NOMO-1 (cell line): ENCODE measurements around the gene TDP2.
"Not testable (repeated sequence)": the region's sequence is repeated elsewhere in the genome, so short reads cannot be mapped to it uniquely, and the experiment has no call there.

Experiments
- DNase-seq, 2 experiments: peaks; one replicate each; lab custom pipeline; 2025; ENCODE audit not compliant: unreplicated experiment in 2 of 2; lab: John Stamatoyannopoulos, UW

Gene TDP2

DNA sequence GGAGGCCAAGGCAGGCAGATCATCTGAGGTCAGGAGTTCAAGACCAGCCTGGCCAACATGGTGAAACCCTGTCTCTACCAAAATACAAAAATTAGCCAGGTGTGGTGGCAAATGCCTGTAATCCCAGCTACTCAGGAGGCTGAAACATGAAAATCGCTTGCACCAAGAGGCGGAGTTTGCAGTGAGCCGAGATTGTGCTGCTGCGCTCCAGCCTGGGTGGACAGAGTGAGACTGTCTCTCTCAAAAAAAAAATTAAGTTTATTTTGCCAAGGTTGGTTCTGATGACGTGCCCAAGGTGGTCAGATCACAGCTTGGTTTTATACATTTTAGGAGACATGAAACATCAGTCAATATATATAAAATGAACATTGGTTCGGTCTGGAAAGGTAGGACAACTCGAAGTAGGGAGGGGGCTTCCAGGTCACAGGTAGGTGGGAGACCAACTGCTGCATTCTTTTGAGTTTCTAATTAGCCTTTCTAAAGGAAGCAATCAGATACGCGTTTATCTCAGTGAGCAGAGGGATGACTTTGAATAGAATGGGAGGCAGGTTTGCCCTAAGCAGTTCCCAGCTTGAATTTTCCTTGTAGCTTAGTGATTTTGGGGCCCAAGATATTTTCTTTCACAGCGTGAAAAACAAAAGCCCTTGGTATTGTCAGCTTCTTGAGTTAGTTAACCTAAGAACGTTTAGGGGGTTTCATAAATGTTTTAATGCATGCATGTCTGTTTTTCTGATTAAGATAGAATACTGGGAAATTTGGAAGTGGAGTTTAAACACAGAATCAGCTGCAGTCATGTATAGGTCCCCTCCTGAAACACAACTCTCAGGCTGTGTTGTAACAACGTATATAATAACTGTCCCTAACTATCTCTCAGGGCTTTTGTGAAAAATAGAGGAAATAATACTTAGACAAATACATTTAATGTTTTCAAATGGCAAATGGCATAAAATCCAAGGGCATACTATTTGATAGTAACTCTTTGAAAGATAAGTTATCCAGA lies 16.9 kb upstream of the TDP2 start:
- no peak for DNase-seq

DNA sequence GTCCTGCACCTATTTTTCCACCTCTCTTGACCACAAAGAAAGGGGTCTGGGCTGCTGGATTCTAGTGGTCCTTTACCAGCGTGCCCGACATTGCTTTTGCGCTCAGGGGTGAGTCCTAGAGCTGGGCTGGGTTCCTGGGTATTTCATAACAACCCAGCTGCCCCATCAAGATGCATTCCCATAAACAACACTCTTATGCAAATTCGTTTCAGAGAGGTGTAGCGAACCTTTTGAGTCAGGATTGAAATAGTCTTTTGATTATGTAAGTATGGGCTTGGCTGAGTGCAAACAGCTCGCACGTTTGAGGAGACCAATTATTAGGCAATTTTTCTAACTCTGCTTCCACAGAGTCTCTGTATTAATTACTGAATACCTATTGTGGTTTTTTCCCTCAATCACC lies 13.9 kb upstream of the TDP2 start:
- DNase-seq, result no peak

DNA sequence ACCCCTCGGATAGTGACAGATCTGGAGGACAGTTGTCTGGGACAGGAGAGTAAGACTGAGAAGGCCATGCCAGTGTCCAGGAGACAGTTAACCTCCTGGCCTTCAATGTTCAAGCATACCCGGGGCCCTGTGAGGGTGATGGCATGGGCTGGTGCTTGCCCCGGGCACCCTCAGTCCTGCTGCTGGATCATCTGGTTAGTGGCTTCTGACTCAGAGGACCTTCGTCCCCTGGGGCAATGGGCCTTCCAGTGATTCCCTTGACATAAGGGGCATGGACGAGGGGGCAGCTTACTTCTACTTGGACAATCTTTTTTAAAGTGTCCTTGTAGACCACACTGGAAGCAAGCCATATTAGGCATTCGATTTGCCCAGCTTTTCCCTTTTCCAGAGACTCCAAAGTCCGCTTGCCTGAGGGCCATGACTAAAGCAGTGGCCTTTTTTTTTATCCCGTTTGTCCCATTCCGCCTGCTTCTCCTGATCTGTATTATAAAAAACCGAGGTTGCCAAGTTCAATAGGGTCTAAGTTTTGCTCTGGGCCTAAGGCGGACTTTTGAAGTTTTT lies 12.2 kb upstream of the TDP2 start:
- DNase-seq, result not testable (repeated sequence)

DNA sequence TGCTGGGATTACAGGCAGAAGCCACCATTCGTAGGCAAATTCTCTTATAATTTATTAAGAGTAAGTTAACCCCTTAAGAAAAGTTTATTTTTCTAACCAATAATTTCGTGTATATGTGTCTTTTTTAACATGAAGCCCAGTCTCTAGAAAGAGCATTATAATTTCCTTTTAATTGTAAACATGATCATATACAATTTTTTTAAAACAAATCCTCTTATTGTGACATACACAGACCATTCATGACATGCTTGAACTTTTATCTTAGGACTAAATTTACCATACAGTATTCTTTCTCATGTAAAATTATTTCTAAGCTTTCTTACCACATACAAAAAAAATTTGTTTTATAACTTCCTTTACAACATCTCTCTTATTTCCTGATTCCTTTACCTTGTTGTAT lies 6.9 kb upstream of the TDP2 start:
- no peak for DNase-seq

DNA sequence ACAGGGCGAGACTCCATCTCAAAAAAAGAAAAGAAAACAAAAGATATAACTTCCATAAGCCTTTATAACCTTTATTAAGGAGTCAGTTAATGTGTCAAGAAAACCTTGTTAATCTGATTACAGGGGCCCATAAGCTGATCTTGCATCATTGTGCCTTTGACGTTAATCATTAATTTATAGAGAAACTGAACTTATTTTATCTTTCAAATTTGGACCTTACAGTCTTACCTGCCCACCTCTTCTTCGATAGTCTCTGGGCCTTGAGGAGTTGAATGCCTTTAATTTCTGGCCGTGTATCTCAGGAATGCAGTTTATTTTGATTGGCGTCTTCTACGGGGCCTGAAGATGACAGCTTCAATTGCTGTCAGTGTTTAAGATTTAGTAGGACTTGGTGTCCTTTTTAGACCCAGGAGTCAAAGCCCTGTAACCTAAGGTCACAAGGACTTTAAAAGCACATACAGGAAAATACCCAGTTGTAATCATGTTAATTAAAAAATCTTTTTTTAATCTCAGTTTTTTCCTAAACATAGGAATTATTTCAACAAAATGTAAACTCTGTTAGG lies 6.0 kb upstream of the TDP2 start:
- DNase-seq, result no peak

DNA sequence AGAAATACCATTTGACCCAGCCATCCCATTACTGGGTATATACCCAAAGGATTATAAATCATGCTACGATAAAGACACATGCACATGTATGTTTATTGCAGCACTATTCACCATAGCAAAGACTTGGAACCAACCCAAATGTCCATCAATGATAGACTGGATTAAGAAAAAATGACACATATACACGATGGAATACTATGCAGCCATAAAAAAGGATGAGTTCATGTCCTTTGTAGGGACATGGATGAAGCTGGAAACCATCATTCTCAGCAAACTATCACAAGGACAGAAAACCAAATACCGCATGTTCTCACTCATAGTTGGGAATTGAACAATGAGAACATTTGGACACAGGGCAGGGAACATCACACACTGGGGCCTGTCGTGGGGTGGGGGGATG lies 4.4 kb upstream of the TDP2 start:
- DNase-seq, result not testable (repeated sequence)

DNA sequence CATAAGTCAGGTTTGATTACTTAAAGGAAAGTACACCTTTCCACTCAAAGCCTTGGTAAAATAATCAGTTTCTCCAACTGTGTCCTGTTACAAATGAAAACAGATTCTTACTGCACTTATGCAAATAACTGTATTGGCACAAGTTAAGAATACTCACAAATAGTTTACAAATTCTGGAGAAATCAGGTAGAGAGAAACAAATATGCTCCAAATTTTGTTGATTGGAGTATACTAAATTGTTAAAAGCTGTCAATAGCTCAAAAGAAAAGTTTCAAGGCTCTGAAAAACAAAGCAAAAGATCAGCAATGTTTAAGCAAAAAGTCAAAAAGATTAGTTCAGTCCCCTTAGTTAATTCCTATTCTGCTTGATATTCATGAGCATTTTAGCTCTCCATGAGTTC lies 3.8 kb upstream of the TDP2 start:
- not testable (repeated sequence) for DNase-seq

DNA sequence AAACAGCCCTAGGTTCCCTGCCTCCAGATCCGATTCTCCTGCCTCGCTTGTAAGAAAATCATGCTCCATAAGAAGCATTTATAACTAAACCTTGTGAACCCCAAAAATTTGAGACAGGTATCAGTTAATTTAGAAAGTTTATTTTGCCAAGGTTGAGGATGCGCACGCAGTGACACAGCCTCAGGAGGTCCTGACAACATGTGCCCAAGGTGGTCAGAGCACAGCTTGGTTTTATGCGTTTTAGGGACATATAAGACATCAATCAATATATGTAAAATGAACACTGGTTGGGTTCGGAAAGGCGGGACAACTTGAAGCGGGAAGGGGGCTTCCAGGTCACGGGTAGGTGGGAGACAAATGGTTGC lies 2.3 kb upstream of the TDP2 start:
- DNase-seq, result no peak

DNA sequence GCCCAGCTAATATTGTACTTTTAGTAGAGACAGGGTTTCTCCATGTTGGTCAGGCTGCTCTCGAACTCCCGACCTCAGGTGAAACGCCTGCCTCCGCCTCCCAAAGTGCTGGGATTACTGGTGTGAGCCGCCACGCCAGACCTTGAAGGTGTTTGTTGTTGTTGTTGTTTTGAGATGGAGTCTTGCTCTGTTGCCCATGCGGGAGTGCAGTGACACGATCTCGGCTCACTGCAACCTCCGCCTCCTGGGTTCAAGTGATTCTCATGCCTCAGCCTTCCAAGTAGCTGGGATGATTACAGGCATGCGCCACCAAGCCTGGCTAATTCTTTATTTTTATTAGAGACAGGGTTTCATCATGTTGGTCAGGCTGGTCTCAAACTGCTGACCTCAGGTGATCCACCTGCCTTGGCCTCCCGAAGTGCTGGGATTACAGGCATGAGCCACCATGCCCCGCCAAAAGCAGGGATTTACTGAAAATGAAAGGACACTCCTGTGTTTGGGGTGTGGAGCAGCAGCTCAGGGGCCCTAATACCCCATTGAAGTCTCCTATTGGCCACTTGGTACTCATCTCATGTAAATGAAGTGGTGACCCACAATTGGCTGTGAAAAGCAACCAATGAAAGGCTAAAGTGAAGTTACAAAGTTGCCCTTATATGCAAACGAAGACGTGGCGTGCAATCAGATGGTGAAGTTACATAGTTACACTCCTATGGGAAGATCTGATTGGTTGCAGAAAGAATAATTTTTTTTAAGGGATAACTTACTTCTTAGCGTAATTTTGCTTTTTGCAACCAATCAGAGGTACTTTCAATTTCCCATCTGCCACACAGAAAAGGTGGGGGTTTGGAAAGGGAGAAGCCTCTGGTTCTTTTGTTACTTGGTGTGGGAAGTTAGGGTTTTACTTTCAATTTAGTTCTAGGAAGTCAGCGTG lies 1.6 kb upstream of the TDP2 start:
- DNase-seq, result peak; percentile 91 to 98

DNA sequence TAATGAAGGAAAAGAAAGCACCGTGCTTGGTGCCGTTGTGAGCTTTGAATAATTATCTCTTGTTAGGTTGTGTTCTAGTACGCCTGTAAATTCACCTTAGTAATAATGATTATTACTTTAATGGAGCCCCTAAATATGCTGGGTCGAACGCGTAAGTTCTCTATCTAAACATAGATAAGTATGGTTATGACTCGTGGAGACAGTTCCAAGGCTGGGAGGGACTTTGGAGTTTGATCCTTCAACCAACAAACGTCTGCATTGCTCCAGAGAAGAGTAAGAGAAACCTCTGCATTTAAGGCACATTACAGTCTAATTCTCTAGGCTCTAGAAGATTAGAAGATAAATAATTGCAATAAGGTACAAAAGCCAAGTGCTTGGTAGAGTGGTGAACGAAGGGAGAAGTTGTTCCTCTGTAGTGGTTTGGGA lies 692 bp upstream of the TDP2 start:
- DNase-seq, result peak in 1 of 2 experiments; percentile 38

DNA sequence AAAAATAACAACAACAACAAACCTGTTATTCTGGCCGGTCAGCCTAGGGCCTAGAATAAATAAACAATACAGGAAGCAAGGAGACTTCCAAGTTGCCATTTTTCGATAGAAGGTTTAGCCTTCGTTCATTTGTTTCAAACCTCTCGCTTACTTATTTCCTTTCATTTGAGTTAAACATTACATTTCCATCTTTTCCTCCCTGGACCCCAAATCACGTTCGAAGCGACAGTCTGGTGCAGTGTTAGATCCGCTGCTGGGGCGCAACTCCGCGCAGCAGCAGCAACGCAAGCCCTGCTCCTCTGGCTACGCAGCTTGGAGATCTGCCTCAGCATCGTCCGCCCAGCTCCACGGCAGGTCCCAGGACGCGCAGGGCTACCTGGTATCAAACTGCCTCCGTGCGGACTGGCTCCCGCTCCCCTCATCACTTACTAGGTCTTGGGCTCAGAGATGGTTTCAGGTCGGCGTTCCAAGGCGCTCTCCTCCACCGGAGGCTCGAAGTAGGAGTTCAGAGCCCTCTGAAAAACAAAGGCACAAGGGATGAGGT lies 530 bp downstream of the TDP2 start:
- peak in 1 of 2 experiments; percentile 30 for DNase-seq

DNA sequence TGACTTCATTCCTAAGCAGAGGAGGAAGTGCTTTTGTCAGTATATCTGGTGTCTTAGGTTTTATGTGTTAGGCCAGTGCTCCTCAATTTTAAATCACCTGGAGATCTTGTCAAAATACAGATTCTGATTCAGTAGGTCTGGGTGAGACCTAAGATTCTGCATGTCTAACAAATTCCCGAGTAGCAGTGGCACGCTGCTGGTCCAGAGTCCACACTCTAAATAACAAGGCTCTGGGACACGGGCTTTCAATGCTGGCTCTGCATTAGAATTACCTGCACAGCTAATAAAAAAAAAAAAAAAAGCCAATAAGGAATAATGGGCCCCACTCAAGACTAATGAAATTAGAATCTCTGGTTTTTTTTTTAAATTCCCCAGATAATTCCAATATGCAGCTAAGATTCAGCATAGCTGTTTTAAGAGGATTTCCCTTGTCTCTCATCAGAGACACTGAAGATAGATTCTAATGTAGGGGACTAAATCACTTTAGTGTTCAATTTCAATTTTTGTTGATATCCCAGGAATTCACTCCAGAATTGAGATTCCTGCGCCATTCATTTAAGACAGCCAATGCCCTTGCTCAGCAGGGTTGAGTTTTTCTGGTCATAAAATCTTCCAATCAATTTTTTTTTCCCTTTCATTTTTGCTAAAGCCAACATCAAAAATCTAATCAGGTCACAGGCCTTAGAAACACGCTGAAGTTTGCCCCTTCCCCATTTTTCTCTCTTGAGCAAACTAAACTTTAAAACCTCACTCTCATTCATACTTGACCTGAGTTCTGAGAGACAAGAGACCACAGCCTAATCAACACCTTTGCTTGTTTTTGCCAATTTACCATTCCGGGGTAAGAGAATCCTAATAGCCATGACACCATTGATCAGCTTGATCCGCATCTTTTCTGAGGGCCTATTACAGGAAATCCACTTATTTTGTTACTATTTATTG lies 2.4 kb downstream of the TDP2 start:
- no peak for DNase-seq

DNA sequence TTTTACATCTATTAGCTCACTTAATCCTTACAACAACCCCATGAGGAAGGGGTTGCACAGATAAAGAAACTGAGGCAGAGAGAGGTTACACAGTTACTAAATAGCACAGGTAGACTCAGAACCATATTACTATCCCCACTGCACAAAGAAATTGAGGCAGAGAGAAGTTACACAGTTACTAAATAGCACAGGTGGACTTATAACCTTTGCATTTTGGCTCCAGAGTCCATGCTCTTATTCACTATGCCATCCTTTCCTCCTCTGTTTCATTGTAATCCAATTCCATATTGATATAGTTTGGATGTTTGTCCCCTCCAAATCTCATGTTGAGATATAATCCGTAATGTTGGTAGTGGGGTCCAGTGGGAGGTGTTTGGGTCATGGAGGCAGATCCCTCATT lies 3.5 kb downstream of the TDP2 start:
- DNase-seq, result no peak

DNA sequence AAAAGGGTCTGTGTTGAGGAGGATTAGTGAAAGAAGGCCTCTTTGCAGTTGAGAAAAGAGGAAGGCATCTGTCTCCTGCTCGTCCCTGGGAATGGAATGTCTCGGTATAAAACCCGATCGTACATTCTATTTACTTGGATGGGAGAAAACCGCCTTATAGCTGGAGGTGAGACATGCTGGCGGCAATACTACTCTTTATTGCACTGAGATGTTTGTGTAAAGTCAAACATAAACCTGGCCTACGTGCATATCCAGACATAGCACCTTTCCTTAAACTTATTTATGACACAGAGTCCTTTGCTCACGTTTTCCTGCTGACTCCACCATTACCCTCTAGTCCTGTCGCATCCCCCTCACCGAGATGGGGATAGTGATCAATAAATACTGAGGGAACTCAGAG lies 4.5 kb downstream of the TDP2 start:
- DNase-seq, result no peak

DNA sequence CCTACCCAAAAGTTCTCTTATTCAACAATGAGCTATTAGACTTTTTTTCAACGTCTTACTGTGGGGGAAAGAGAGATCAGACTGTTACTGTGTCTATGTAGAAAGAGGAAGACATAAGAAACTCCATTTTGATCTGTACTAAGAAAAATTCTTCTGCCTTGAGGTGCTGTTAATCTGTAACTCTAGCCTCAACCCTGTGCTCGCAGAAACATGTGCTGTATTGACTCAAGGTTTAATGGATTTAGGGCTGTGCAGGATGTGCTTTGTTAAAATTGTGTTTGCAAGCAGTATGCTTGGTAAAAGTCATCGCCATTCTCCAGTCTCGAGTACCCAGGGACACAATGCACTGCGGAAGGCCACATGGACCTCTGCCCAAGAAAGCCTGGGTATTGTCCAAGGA lies 4.9 kb downstream of the TDP2 start:
- DNase-seq, result not testable (repeated sequence)

DNA sequence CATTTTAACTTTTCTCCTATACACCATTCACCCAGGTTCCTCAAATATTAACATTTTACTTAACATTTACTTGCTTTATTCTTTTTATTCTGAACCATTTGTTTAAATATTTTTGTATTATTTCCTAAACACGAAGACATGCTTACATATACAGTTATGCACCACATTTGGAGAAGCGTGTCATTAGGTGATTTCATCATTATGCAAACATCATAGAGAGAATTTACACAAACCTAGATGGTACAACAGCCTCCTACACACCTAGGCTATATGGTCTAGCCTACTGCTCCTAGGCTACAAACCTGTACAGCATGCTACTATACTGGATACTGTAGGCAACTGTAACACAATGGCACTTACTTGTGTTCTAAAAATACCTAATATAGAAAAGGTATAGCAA lies 6.6 kb downstream of the TDP2 start:
- DNase-seq, result no peak

DNA sequence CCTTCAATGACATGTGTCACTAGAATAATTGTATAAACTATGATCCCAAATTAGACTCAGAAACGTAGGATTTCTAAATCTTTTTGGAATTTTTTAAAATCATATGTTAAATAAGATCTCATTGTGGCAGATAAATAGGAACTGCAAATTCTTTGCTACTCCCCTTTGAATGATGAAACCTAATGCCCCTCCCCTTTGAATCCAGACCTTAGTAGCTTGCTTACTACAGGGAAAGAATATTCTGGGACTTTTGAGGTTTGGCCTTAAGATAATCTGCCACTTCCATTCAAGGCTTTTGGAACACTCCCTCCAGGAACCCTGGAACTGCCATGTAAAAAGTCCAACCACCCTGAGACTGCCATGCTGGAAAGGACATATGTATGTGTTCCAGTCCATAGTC lies 7.1 kb downstream of the TDP2 start:
- no peak for DNase-seq

DNA sequence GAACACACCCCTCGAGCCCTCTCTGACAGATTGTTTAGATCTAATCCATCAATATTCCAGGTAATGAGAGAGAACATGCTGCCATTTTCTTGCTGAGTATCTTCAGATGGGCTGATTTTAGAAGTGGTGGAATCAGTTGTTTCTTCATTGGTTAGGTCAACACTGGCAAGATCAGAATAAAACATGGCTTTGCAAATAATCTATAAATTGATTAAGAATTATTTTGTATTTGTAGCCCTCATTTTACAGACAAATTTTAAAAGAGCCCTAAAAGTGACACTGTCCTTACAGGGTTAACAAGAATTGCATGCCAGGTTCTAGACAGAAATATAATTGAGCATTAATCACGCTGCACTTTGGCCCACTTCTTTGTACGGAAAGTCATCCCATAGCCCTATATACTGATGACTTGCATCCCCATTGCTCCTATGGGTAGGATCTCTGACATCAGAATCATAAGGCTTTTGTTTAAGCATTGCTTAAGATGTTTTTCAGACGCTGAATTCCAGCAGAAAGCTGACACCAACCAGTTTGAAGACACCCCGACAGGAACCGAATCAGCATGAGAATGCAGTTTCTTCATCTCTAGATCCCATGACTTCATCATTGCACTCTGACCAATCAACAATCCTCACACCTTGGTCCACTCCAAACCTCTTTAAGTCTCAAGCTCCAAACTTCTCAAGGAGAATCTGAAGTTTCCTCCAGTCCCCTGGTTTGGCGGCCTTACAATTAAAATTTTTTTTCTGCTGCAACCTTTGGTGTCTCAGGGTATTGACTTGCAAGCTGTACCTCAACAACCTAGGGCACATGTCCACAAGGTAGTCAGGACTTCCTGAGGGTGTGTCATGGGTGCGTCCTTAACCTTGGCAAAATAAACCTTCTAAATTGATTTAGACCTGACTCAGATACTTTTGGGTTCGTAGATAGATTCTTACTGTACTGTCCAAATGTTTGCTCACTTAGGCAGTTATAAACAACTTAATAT lies 7.8 kb downstream of the TDP2 start:
- DNase-seq, result no peak
